Endodermal cell (in vitro differentiated cells): ENCODE data around the gene GRIK5. TPM values are rescaled to one million over a fixed set of nuclear protein-coding genes. Genes with fewer than 3 reads are reported as not detected.

ENCODE experiments used
- DNase-seq: peaks from one replicate; pipeline ENCODE4 v3.0.0-alpha.2; 2017
- H3K27ac ChIP-seq: 2 replicates; pipeline ENCODE4 v1.5.1; 2013; ENCODE audit warnings: mild to moderate bottlenecking, low read depth, low read length, moderate library complexity
- H3K27me3 ChIP-seq: 2 replicates; pipeline ENCODE4 v1.6.1; 2013; ENCODE audit warnings: mild to moderate bottlenecking, low read length, moderate library complexity; ENCODE audit not compliant: insufficient read depth, control insufficient read depth, poor library complexity, severe bottlenecking
- H3K36me3 ChIP-seq: 2 replicates; pipeline ENCODE4 v1.7.0; 2013; ENCODE audit warnings: mild to moderate bottlenecking, low read length, moderate library complexity; ENCODE audit not compliant: control insufficient read depth, insufficient read depth
- H3K4me1 ChIP-seq: one replicate; pipeline ENCODE4 v1.7.0; 2013; ENCODE audit warnings: low read length; ENCODE audit not compliant: control insufficient read depth, insufficient read depth
- H3K4me3 ChIP-seq: 2 replicates; pipeline ENCODE4 v1.5.1; 2013; ENCODE audit warnings: mild to moderate bottlenecking, low read length, moderate library complexity
- H3K9ac ChIP-seq: 2 replicates; pipeline ENCODE4 v1.6.1; 2013; ENCODE audit warnings: mild to moderate bottlenecking, low read length, moderate library complexity; ENCODE audit not compliant: poor library complexity, severe bottlenecking; ENCODE audit errors: extremely low read depth
- H3K9me3 ChIP-seq: 2 replicates; pipeline ENCODE4 v1.6.1; 2013; ENCODE audit warnings: mild to moderate bottlenecking, low read length, moderate library complexity; ENCODE audit not compliant: control insufficient read depth
- H3K27ac Mint-ChIP-seq: 2 replicates; pipeline ENCODE4 v1.8.0; 2020; ENCODE audit warnings: mixed read lengths
- H3K27me3 Mint-ChIP-seq: 2 replicates; pipeline ENCODE4 v1.8.0; 2021; ENCODE audit warnings: mild to moderate bottlenecking, mixed read lengths; ENCODE audit not compliant: insufficient read depth
- H3K36me3 Mint-ChIP-seq: 2 replicates; pipeline ENCODE4 v1.8.0; 2020; ENCODE audit warnings: low read depth, mixed read lengths
- H3K4me1 Mint-ChIP-seq: 2 replicates; pipeline ENCODE4 v1.8.0; 2020; ENCODE audit warnings: mixed read lengths
- H3K4me3 Mint-ChIP-seq: 2 replicates; pipeline ENCODE4 v1.8.0; 2020; ENCODE audit warnings: mild to moderate bottlenecking, moderate library complexity, mixed read lengths
- H3K9me3 Mint-ChIP-seq: 2 replicates; pipeline ENCODE4 v1.8.0; 2020; ENCODE audit warnings: mild to moderate bottlenecking, mixed read lengths
- WGBS, 2 experiments: methylation state at CpG; one replicate each; pipeline versions ENCODE4 v1.1.5 to v1.1.7; 2013; ENCODE audit warnings: missing lambda C conversion rate in 2 of 2, mixed read lengths in 1 of 2; ENCODE audit not compliant: insufficient coverage in 1 of 2, insufficient read length in 1 of 2; 5-methylcytosine and 5-hydroxymethylcytosine counted together
- total RNA-seq, 2 donors: library from RNA; stranded (reverse); fragmentation: NEBNext Ultra II Directional in 1 of 2; extraction: Animal tissue kit (Norgen Biotek cat#: 25700) in 1 of 2; gene quantifications; 2 replicates in 1 of 2; 3 replicates in 1 of 2; pipeline ENCODE4 v1.2.1, GENCODE V29; 2021
- TF ChIP-seq, protein P1 (sequence below): fragments of 200-600 bp; sonication (generic); conservative IDR thresholded peaks from 2 replicates; pipeline ENCODE4 v1.5.0; 2021; ENCODE audit warnings: antibody characterized with exemption, mild to moderate bottlenecking

Gene GRIK5
- total RNA-seq, 2 donors from 2014 or later: 21.6 to 38.7 TPM

- no peak overlapping the region for H3K27ac Mint-ChIP-seq
- Histone ChIP-seq H3K4me1 (no peaks in the 10 kb centered on the region), H3K27me3 (no peaks in the 10 kb centered on the region), H3K9me3 (no peaks in the 10 kb centered on the region), H3K36me3 (no peaks in the 10 kb centered on the region), H3K9ac (no peak overlapping the region), H3K4me3 (no peak overlapping the region), H3K27ac (no peak overlapping the region)
- TF ChIP-seq, protein P1, sequence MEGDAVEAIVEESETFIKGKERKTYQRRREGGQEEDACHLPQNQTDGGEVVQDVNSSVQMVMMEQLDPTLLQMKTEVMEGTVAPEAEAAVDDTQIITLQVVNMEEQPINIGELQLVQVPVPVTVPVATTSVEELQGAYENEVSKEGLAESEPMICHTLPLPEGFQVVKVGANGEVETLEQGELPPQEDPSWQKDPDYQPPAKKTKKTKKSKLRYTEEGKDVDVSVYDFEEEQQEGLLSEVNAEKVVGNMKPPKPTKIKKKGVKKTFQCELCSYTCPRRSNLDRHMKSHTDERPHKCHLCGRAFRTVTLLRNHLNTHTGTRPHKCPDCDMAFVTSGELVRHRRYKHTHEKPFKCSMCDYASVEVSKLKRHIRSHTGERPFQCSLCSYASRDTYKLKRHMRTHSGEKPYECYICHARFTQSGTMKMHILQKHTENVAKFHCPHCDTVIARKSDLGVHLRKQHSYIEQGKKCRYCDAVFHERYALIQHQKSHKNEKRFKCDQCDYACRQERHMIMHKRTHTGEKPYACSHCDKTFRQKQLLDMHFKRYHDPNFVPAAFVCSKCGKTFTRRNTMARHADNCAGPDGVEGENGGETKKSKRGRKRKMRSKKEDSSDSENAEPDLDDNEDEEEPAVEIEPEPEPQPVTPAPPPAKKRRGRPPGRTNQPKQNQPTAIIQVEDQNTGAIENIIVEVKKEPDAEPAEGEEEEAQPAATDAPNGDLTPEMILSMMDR: peak; percentile 51
- no peak overlapping the region for H3K4me3 Mint-ChIP-seq
- DNase-seq: no peak
- H3K4me1 Mint-ChIP-seq: peaks cover 9% of the 10 kb centered on the region
- 90 to 98% methylated on average over 9 to 19 of the region's 20 CpGs for WGBS, 2 experiments
- no peaks in the 10 kb centered on the region for H3K9me3 Mint-ChIP-seq
- no peaks in the 10 kb centered on the region for H3K36me3 Mint-ChIP-seq
- peaks cover 2% of the 10 kb centered on the region for H3K27me3 Mint-ChIP-seq
Measured at GRCh38 chr19:42116308-42117075, 46.5 kb upstream of the GRIK5 start.

- Mint-ChIP-seq H3K27me3 (peaks cover 2% of the 10 kb centered on the region), H3K27ac (no peak overlapping the region), H3K36me3 (no peaks in the 10 kb centered on the region), H3K4me3 (no peak overlapping the region), H3K4me1 (peaks cover 9% of the 10 kb centered on the region), H3K9me3 (no peaks in the 10 kb centered on the region)
- TF ChIP-seq, protein P1: no peak
- H3K9me3 ChIP-seq: no peaks in the 10 kb centered on the region
- H3K36me3 ChIP-seq: no peaks in the 10 kb centered on the region
- H3K4me3 ChIP-seq: no peak overlapping the region
- DNase-seq: no peak
- 90 to 97% methylated on average over 2 to 4 of the region's 4 CpGs for WGBS, 2 experiments
- no peaks in the 10 kb centered on the region for H3K4me1 ChIP-seq
- H3K9ac ChIP-seq: no peak overlapping the region
- no peak overlapping the region for H3K27ac ChIP-seq
- H3K27me3 ChIP-seq: no peaks in the 10 kb centered on the region
Measured at GRCh38 chr19:42115705-42116104, 45.7 kb upstream of the GRIK5 start.

GRCh38 chr19:42115219-42115618 is 45.2 kb upstream of the GRIK5 start:
- no peak overlapping the region for H3K27ac Mint-ChIP-seq
- 88 to 96% methylated on average over 4 of the region's 4 CpGs for WGBS, 2 experiments

More at GRCh38 chr19:42115219-42115618, 45.2 kb upstream of the GRIK5 start:
- H3K36me3 Mint-ChIP-seq: no peaks in the 10 kb centered on the region
- no peaks in the 10 kb centered on the region for H3K27me3 ChIP-seq
- H3K9me3 Mint-ChIP-seq: no peaks in the 10 kb centered on the region
- H3K27me3 Mint-ChIP-seq: peaks cover 2% of the 10 kb centered on the region
- H3K36me3 ChIP-seq: no peaks in the 10 kb centered on the region
- no peak for DNase-seq
- TF ChIP-seq, protein P1: no peak
- no peak overlapping the region for H3K27ac ChIP-seq
- no peak overlapping the region for H3K9ac ChIP-seq
- peaks cover 9% of the 10 kb centered on the region for H3K4me1 Mint-ChIP-seq
- no peak overlapping the region for H3K4me3 ChIP-seq
- H3K9me3 ChIP-seq: no peaks in the 10 kb centered on the region
- no peak overlapping the region for H3K4me3 Mint-ChIP-seq
- H3K4me1 ChIP-seq: no peaks in the 10 kb centered on the region
